Measurements from ENCODE around the gene ACOT8. TPM values are rescaled to one million over a fixed set of nuclear protein-coding genes. Genes with fewer than 3 reads are reported as not detected.
A peak's percentile ranks its signal among the peaks of the same experiment; 100 is the strongest.

Gene ACOT8
- total RNA-seq, 1 donor = 13.9 TPM

DNA sequence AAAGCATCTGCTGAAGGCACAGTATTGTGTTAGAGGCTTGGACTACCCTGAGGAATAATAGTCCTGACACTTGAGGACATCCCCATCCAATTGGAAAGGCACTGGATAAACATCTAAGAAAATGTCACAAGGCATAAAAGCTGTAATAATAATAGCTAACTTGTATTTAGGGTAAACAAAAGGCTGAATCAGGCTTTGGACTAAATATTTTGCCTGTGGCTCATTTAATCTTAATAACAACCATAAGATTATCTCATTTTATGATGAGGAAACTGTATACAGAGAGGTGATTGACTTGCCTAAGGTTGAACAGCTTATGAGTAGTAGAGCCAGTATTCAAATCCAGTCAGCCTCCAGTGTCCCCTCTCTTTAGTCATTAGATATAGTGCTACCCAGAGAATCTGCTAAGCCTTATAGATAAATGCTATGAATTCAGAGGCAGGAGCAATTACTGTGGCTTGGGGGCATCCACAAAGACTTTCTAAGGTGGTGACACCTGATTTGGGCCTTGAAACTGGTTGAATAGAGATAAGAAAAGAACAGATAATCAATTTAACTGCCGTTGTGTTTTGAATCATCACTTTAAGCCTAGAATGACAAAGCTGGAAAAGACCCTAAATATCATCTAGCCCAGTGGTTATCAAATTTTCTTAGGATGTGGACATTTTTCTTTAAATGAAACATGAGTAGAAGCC, 16.4 kb upstream of the ACOT8 start:
- H3K4me1 ChIP-seq (ENCODE audit: insufficient read depth, low read length) = no peaks in the 10 kb centered on the region
- no peak overlapping the region for H3K4me3 ChIP-seq (ENCODE audit: low read length)
- H3K9me3 ChIP-seq (ENCODE audit: low read depth, low read length) = no peaks in the 10 kb centered on the region
- no peaks in the 10 kb centered on the region for H3K27me3 ChIP-seq (ENCODE audit: insufficient read depth, low read length)

DNA sequence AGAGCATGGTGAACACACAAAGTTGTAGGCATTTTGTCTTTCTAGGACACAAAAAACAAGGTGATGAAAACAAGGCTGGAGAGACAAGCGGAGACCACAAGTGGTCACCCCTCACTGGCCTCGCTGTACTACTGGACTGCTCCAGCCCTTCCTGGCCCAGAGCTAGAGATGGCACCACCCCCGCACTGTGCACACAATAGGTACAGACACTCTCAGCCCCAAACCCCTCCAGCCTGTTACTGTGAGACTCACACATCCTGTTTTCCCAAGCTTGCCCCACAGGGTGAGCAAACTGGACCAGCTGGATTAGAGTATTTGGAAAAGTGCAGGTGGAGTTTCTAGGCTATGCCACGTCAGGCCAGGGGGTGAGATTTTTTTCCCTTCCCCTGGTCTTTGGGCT, 15.4 kb upstream of the ACOT8 start:
- Histone ChIP-seq H3K9me3 (ENCODE audit: low read depth, low read length) (no peaks in the 10 kb centered on the region), H3K4me1 (ENCODE audit: insufficient read depth, low read length) (no peaks in the 10 kb centered on the region), H3K27me3 (ENCODE audit: insufficient read depth, low read length) (no peaks in the 10 kb centered on the region), H3K4me3 (ENCODE audit: low read length) (no peak overlapping the region)

DNA sequence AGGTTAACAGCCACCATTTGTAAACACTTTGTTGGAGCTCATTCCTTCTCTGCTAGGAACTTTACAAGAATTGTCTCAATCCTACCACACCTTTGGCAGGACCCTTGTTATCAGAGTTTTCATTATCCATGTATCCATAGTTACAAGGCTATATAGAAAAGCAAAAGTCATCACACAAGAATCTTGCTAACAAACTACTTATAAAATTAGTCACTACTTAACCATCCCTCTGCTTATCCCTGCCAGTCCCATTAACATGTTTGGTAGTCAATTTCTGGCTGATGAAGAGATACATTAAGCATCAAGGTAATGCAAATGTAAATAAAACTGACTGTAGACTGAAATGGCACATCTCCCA, 10.6 kb upstream of the ACOT8 start:
- no peaks in the 10 kb centered on the region for H3K4me1 ChIP-seq (ENCODE audit: insufficient read depth, low read length)
- no peaks in the 10 kb centered on the region for H3K27me3 ChIP-seq (ENCODE audit: insufficient read depth, low read length)

DNA sequence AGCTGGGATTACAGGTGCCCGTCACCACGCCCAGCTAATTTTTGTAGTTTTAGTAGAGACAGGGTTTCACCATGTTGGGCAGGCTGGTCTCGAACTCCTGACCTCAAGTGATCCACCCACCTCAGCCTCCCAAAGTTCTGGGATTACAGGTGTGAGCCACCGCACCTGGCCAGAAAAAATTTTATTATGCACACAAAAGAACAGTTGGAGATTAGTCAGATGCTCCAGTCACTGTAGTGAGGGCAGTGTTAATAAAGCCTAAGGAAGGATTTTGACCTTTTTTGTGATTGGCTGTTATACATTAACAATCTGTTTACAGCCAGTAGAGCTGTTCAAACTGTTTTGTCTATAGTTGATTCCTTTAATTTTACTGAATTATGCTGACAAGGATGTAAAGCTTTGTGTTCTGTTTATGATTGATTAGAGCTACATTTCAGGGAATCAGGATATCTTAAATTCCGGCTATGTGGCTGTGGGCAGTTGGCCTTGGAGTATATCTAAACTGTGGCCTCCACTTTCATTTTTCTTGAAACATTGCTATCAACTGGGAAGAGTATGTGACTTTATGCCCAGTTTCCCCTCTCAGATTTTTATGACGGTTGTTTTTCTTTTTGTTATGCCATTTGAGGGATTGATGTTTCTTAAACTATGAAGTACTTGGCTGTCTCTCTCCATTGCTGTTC, 10.1 kb upstream of the ACOT8 start:
- Histone ChIP-seq H3K4me3 (ENCODE audit: low read length) (no peak overlapping the region), H3K9me3 (ENCODE audit: low read depth, low read length) (no peaks in the 10 kb centered on the region), H3K27me3 (ENCODE audit: insufficient read depth, low read length) (no peaks in the 10 kb centered on the region), H3K4me1 (ENCODE audit: insufficient read depth, low read length) (no peaks in the 10 kb centered on the region)

More for the DNA sequence above, 10.6 kb upstream of the ACOT8 start:
- no peaks in the 10 kb centered on the region for H3K9me3 ChIP-seq (ENCODE audit: low read depth, low read length)
- H3K4me3 ChIP-seq (ENCODE audit: low read length) = no peak overlapping the region

DNA sequence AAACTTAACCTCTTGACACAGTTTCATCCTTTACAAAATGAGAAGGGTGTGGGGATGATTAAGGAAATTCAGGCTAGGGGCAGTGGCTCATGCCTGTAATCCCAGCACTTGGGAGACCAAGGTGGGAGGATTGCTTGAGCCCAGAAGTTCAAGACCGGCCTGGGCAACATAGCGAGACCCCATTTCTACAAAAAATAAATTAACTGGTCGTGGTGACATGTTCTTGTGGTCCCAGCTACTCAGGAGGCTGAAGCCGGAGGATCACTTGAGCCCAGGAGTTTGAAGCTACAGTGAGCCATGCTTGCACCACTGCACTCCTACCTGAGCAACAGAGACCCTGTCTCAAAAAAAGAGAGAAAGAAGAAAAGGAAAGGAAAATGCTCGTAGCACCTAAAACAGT, 9.3 kb upstream of the ACOT8 start:
- Histone ChIP-seq H3K9me3 (ENCODE audit: low read depth, low read length) (no peaks in the 10 kb centered on the region), H3K4me1 (ENCODE audit: insufficient read depth, low read length) (no peaks in the 10 kb centered on the region), H3K27me3 (ENCODE audit: insufficient read depth, low read length) (no peaks in the 10 kb centered on the region), H3K4me3 (ENCODE audit: low read length) (no peak overlapping the region)

DNA sequence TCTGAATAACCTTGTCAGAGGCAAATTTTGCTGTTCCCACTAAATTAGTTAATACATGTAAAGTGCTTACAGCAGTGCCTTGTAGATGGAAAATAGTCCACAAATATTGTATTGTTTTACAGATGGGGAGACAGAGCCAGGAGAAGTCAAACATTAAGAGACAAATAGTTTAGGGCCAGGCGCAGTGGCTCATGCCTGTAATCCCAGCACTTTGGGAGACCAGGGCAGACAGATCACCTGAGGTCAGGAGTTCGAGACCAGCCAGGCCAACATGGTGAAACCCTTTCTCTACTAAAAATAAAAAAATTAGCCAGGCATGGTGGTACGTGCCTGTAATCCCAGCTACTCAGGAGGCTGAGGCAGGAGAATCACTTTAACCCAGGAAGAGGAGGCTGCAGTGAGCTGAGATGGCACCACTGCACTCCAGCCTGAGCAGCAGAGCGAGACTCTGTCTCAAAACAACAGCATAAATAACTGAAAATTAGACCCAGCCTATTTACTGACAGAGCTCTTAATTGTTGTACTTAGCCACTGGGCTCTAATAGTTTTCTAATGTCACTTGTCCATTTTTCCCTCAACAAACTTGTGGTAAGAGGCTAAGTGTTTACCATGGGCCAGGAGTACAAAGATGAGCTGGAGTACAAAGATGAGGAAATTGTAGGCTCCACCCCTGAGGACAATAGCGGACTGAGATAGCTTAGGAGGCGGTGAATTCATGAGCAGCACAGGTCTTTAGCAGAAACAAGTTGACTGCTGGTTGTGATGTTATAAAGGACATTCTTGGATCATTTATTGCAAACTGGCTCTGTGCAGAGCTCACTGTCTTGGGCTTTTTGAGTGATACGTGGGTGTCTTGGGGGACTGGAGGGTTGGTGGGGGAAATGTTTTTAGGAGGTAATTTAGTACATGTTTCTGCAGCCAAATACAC, 6.6 kb upstream of the ACOT8 start:
- Histone ChIP-seq H3K4me3 (ENCODE audit: low read length) (no peak overlapping the region), H3K27me3 (ENCODE audit: insufficient read depth, low read length) (no peaks in the 10 kb centered on the region), H3K4me1 (ENCODE audit: insufficient read depth, low read length) (no peaks in the 10 kb centered on the region), H3K9me3 (ENCODE audit: low read depth, low read length) (no peaks in the 10 kb centered on the region)

DNA sequence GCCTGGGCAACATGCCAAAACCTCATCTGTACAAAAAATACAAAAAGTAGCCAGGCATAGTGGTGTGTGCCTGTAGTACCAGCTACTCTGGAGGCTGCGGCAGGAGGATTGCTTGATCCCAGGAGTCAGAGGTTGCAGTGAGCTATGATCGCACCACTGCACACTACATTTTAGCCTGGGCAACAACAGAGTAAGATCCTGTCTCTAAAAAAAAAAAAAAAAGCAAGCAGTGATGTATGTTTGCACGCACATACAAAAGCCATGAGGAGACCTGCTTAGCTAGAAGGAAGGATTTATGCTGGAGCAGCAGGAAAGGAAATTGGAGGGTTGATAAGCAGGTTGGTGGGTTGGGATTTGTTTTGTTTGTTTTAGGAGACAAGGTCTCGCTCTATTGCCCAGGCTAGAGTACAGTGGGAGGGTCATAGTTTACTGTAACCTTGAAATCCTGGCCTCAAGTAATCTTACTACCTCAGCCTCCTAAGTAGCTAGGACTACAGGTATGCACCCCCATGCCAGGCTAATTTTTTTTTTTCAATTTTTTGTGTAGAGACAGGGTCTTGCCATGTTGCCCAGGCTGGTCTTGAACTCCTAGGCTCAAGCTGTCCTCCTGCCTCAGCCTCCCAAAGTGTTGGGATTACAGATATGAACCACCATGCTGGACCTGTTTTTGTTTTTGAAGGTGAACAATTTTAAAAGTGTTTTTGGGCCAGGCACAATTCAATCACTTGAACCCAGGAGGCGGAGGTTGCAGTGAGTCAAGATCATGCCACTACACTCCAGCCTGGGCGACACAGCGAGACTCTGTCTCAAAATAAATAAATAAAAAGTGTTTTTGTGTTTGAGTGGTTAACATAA, 4.3 kb upstream of the ACOT8 start:
- Histone ChIP-seq H3K4me1 (ENCODE audit: insufficient read depth, low read length) (peaks cover 12% of the 10 kb centered on the region), H3K27me3 (ENCODE audit: insufficient read depth, low read length) (no peaks in the 10 kb centered on the region), H3K4me3 (ENCODE audit: low read length) (no peak overlapping the region), H3K9me3 (ENCODE audit: low read depth, low read length) (no peaks in the 10 kb centered on the region)

DNA sequence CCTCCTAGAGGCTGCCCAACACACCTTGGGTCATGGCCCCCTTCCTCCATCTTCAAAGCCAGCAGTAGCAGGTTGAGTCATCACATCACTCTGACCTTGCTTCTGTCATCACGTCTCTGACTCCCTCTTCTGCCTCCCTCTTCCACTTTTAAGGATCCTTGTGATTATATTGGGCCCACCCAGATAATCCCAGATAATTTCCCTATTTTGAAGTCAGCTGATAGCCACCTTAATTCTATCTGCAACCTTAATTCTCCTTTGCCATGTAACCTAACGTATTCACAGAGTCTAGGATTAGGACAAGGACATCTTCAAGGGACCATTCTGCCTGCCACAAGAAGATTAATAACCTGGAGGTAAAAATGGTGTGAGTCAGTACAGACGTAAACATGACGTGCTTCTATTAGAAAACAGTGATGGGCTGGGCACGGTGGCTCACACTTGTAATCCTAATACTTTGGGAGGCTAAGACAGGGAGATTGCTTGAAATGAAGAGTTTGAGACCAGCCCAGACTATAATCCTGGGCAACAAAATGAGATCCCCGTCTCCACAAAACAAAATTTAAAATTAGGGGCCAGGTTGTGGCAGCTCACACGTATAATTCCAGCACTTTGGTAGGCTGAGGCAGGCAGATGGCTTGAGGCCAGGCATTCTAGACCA, 3.5 kb upstream of the ACOT8 start:
- Histone ChIP-seq H3K9me3 (ENCODE audit: low read depth, low read length) (no peaks in the 10 kb centered on the region), H3K4me3 (ENCODE audit: low read length) (no peak overlapping the region), H3K4me1 (ENCODE audit: insufficient read depth, low read length) (peaks cover 20% of the 10 kb centered on the region), H3K27me3 (ENCODE audit: insufficient read depth, low read length) (no peaks in the 10 kb centered on the region)

DNA sequence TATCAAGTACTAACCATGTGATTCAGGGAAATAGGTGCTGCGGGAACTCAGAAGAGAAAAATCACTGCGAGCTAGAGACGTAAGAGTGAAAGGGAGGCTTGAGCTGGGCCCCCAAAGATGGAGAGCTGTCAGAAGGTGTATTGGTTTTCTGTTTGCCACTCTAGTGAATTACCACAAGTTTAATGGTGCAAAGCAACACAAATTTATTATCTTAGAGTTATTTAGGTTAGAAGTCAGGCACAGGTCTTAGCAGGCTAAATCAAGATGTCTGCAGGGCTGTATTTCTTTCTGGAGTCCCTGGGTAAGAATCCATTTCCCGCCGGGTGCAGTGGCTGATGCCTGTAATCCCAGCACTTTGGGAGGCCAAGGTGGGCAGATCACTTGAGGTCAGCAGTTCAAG, 2.7 kb upstream of the ACOT8 start:
- no peaks in the 10 kb centered on the region for H3K9me3 ChIP-seq (ENCODE audit: low read depth, low read length)
- no peak overlapping the region for H3K4me3 ChIP-seq (ENCODE audit: low read length)
- no peaks in the 10 kb centered on the region for H3K27me3 ChIP-seq (ENCODE audit: insufficient read depth, low read length)
- peaks cover 25% of the 10 kb centered on the region for H3K4me1 ChIP-seq (ENCODE audit: insufficient read depth, low read length)

DNA sequence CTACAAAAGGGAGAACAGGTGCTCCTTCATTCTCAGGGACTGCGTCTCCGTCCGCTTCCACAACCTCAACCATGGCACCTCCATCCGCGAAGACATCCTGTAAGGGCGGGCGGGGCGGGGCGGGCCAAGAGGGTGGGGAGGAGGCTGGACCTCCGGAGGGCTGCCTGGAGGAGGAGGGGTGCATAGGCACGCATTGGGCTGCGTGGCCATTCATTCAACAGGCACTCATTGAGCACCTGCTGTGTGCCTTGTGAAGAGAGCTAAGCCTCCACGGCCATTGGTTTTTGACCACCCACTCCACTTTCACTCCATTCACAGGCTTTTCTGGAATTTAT, 657 bp upstream of the ACOT8 start:
- Histone ChIP-seq H3K27me3 (ENCODE audit: insufficient read depth, low read length) (no peaks in the 10 kb centered on the region), H3K9me3 (ENCODE audit: low read depth, low read length) (no peaks in the 10 kb centered on the region), H3K4me1 (ENCODE audit: insufficient read depth, low read length) (peaks cover 28% of the 10 kb centered on the region), H3K4me3 (ENCODE audit: low read length) (peak overlapping the region; percentile 67)

DNA sequence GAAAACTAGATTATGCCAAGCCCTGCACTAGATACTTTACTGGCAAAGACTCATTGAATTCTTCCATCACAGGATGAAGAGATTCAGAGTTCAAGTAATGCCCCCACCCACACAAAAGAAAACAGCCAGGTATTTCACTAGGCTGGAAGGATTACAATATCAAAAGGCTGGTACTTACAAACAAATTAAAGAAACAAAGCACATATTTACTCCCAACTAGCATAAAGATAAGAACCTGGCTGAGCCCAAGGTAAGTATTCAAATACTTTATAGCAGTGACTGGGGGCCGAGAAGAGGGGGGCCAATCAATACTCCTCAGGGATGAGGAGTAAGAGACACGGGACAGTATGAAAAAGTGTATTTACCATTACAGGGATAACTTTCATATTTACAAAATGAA, 3.7 kb downstream of the ACOT8 start:
- Histone ChIP-seq H3K9me3 (ENCODE audit: low read depth, low read length) (no peaks in the 10 kb centered on the region), H3K4me3 (ENCODE audit: low read length) (no peak overlapping the region), H3K27me3 (ENCODE audit: insufficient read depth, low read length) (no peaks in the 10 kb centered on the region), H3K4me1 (ENCODE audit: insufficient read depth, low read length) (peaks cover 27% of the 10 kb centered on the region)

DNA sequence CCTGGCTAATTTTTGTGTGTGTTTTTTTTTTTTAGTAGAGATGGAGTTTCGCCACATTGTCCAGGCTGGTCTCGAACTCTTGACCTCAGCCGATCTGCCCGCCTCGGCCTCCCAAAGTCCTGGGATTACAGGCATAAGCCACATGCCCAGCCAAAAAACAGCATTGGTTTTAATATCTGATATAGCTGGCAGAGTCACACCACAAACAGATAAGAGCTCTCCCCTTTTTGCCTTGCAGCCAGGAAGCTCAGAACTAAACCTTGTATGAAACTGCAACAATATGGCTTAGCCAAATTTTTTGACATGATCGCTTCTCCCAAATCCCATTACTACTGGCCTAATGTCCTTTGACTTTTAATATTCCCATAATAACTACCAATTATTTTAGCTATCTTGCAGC, 4.9 kb downstream of the ACOT8 start:
- H3K4me1 ChIP-seq (ENCODE audit: insufficient read depth, low read length) = peaks cover 21% of the 10 kb centered on the region
- H3K9me3 ChIP-seq (ENCODE audit: low read depth, low read length) = no peaks in the 10 kb centered on the region
- H3K27me3 ChIP-seq (ENCODE audit: insufficient read depth, low read length) = no peaks in the 10 kb centered on the region
- H3K4me3 ChIP-seq (ENCODE audit: low read length) = no peak overlapping the region

DNA sequence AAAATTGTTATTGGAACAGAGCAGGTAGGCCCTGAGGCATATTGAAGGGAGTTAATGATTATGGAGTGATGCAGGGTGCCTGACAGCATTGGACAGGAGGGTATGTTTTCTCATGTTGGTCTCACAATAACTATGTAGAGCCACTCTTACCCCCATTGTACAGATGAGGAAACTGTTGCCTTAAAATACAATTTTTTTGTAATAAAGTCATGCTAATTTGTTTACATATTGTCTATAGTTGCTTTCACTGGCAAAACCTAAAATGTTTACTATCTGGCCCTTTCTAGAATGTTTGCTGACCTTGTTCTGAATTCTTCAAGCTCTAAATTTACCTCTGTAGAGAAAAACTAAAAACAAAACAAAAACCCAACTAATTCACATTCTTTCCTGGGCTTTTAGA, 5.7 kb downstream of the ACOT8 start:
- Histone ChIP-seq H3K9me3 (ENCODE audit: low read depth, low read length) (no peaks in the 10 kb centered on the region), H3K27me3 (ENCODE audit: insufficient read depth, low read length) (no peaks in the 10 kb centered on the region), H3K4me3 (ENCODE audit: low read length) (no peak overlapping the region), H3K4me1 (ENCODE audit: insufficient read depth, low read length) (peaks cover 17% of the 10 kb centered on the region)

DNA sequence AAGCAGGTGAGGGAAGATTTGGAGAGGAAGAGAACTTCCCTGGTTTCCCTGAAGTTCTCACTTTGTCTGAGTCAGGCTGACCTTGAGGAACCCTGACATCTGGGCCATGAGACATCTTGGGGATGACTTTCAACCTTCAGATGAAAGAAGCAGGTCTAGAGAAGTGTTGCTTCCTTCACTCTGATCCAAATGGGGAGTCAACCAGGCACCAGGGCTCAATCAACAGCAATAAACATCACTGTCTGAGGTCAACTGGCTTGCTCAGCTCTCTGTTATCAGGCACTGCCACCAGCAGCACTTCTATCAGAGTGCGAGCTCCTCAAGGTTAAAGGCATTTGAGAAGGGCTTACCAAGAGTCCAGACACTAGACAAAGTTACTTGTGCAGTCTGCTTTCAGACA, 6.3 kb downstream of the ACOT8 start:
- Histone ChIP-seq H3K27me3 (ENCODE audit: insufficient read depth, low read length) (no peaks in the 10 kb centered on the region), H3K9me3 (ENCODE audit: low read depth, low read length) (no peaks in the 10 kb centered on the region), H3K4me1 (ENCODE audit: insufficient read depth, low read length) (peaks cover 11% of the 10 kb centered on the region), H3K4me3 (ENCODE audit: low read length) (no peak overlapping the region)

Measured in mononuclear cell (primary cell).